Activated naive CD8-positive, alpha-beta T cell treated with anti-CD3 and anti-CD28 coated beads, Interleukin-2, amount 50 U/mL, for 24 hours (primary cell): Measurements from ENCODE around the gene NUP153.
A peak's percentile ranks its signal among the peaks of the same experiment; 100 is the strongest.

Source experiments
- ATAC-seq: fragments of 150-1000 bp; cut with Tn5 transposase; one replicate; pipeline ENCODE4 v1.10.0; 2021
- DNase-seq: peaks from one replicate; pipeline ENCODE4 v3.0.0; 2021
- H3K27ac Mint-ChIP-seq: one replicate; pipeline ENCODE4 v1.8.0; 2021; ENCODE audit warnings: mild to moderate bottlenecking, mixed read lengths
- H3K27me3 Mint-ChIP-seq: one replicate; pipeline ENCODE4 v1.8.0; 2021; ENCODE audit warnings: mixed read lengths
- H3K36me3 Mint-ChIP-seq: one replicate; pipeline ENCODE4 v1.8.0; 2021; ENCODE audit warnings: low read depth, mixed read lengths
- H3K4me1 Mint-ChIP-seq: one replicate; pipeline ENCODE4 v1.8.0; 2021; ENCODE audit warnings: mixed read lengths
- H3K4me3 Mint-ChIP-seq: one replicate; pipeline ENCODE4 v1.8.0; 2021; ENCODE audit warnings: mild to moderate bottlenecking, moderate library complexity, mixed read lengths
- H3K9me3 Mint-ChIP-seq: one replicate; pipeline ENCODE4 v1.8.0; 2021; ENCODE audit warnings: mixed read lengths

NUP153 gene

DNA sequence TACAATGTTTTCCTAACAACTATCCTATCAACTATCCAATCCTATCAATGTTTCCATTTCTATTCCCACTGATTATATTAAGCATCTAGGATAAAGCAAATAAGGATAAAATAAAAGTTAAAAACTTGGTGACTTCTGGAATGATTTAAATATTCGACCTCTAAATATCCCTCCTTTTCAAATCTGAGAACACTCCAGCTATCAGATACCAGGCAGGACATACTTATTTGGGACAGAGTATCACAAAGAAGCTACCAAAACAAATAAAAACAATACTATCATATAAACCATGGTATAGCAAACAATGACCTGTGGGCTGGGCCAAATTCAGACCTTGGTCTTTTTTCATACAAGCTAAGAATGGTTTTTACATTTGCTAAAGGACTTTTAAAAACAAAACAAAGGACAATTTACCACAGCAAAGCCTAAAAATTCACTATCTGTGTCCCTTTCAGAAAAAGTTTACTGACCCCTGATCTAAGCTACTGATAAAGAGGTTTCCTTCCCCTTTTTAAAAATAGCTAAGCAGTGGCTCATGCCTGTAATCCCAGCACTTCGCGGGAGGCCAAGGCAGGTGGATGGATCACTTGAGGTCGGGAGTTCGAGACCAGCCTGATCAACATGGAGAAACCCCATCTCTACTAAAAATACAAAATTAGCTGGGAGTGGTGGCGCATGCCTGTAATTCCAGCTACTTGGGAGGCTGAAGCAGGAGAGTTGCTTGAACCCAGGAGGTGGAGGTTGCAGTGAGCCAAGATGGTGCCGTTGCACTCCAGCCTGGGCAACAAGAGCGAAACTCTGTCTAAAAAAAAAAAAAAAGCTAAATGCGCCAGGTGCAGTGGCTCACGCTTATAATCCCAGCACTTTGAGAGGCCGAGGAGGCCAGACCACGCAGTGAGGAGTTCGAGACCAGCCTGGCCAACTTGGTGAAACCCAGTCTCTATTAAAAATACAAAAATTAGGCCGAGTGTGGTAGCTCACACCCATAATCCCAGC, 6.0 kb downstream of the NUP153 start:
- Mint-ChIP-seq H3K4me3 (peak overlapping the region; percentile 21), H3K9me3 (no peaks in the 10 kb centered on the region), H3K27ac (peak overlapping the region; percentile 67), H3K36me3 (peaks cover 46% of the 10 kb centered on the region), H3K4me1 (peaks cover 72% of the 10 kb centered on the region), H3K27me3 (no peaks in the 10 kb centered on the region)
- ATAC-seq (no peak), DNase-seq (no peak)

DNA sequence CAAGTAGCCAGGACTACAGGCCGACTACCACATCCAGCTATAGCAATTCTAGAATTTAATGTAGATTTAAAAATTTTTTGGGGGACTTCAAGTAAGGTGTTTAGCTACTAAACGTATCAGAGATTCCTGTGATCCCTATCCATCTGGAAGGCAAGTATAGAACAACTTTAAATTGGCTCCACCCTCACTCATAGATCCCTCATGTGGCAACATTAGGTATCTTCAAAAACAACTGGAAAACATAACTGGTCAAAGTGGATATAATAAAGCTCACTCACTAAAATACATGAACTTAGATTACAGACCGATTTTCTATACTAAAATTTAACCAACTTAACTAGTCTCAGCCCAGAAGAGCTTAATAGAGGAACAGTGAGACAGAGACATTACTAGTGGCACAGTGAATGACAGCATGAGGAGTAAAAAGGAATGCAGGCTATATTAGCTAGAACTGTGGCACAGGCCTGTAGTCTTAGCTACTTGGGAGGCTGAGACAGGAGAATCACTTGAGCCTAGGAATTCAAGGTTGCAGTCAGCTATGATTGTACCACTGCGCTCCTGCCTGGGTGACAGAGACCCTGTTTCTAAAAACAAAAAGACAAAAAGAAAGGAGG, 14.7 kb downstream of the NUP153 start:
- peak overlapping the region; percentile 57 for H3K27ac Mint-ChIP-seq

DNA sequence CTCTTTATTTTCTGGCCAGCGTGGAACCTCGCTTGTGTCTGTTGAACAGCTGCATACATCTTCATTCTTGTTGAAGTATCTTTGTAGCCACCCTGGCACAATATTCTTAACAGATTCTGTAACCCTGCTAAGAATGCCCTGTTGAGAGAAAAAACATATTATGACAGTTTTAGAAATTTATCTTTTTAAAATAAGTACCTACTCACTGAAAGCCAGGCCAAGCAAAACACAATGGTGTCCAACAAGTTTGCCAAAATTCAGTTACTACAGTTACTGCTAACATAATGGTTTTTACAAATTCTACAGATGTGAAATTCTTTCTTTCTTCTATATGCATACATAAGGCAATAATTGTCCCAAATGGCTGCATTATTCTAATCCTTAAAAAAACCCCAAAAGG, 18.2 kb downstream of the NUP153 start:
- ATAC-seq (no peak), DNase-seq (no peak)
- Mint-ChIP-seq H3K4me3 (no peak overlapping the region), H3K9me3 (no peaks in the 10 kb centered on the region), H3K27me3 (no peaks in the 10 kb centered on the region), H3K4me1 (peaks cover 43% of the 10 kb centered on the region), H3K27ac (no peak overlapping the region), H3K36me3 (peaks cover 45% of the 10 kb centered on the region)

More for the DNA sequence above, 14.7 kb downstream of the NUP153 start:
- H3K36me3 Mint-ChIP-seq, result peaks cover 30% of the 10 kb centered on the region
- no peak for DNase-seq
- H3K27me3 Mint-ChIP-seq, result no peaks in the 10 kb centered on the region
- H3K4me1 Mint-ChIP-seq, result peaks cover 56% of the 10 kb centered on the region
- no peak for ATAC-seq
- no peaks in the 10 kb centered on the region for H3K9me3 Mint-ChIP-seq
- no peak overlapping the region for H3K4me3 Mint-ChIP-seq

DNA sequence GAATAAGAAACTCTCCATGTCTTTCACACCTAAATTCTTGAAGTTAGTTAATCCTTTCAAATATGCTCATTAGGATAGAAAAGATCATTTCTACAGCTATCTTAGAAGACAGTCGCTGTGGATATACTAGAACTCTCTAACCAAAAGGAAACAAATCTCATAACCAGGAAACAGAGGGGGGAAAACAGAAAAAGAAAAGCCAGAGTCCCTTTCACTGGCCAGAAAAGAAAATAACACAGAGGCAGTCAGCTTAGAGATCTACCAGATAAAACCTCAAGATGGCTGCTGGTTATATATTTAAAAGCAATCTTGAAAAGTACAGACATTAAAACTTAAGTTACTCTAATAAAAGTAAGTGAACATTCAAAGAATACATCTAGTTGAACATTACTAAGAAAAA, 19.6 kb downstream of the NUP153 start:
- H3K4me1 Mint-ChIP-seq, result peaks cover 45% of the 10 kb centered on the region
- peaks cover 54% of the 10 kb centered on the region for H3K36me3 Mint-ChIP-seq
- peak overlapping the region; percentile 43 for H3K27ac Mint-ChIP-seq
- no peak for ATAC-seq
- no peaks in the 10 kb centered on the region for H3K9me3 Mint-ChIP-seq
- no peak for DNase-seq
- no peaks in the 10 kb centered on the region for H3K27me3 Mint-ChIP-seq
- H3K4me3 Mint-ChIP-seq, result no peak overlapping the region

- H3K4me3 Mint-ChIP-seq, result no peak overlapping the region
- ATAC-seq (no peak), DNase-seq (no peak)
- no peaks in the 10 kb centered on the region for H3K27me3 Mint-ChIP-seq
- H3K4me1 Mint-ChIP-seq, result peaks cover 50% of the 10 kb centered on the region
- H3K27ac Mint-ChIP-seq, result no peak overlapping the region
- peaks cover 77% of the 10 kb centered on the region for H3K36me3 Mint-ChIP-seq
- H3K9me3 Mint-ChIP-seq, result no peaks in the 10 kb centered on the region
These were observed 22.6 kb downstream of the NUP153 start for GRCh38 chr6:17684134-17684533.

DNA sequence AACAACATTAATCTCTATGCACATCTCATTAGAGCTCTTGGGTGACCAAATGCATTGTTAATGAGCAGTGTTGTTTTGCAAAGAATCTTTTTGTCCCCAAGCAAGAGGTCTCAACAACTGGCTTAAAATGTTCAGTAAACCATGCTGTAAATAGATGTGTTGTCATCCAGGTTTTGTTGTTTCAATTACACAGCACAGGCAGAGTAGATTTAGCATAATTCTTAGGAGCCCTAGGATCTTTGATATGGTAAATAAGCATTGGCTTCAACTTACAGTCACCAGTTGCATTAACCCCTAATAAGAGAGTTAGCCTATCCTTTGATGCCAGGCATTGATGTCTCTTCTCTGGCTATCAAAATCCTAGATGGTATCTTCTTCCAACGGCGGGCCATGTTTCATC, 23.3 kb downstream of the NUP153 start:
- ATAC-seq (no peak), DNase-seq (no peak)
- H3K27me3 Mint-ChIP-seq, result no peaks in the 10 kb centered on the region
- H3K36me3 Mint-ChIP-seq, result peaks cover 81% of the 10 kb centered on the region
- H3K4me3 Mint-ChIP-seq, result no peak overlapping the region
- H3K4me1 Mint-ChIP-seq, result peaks cover 53% of the 10 kb centered on the region
- no peak overlapping the region for H3K27ac Mint-ChIP-seq
- no peaks in the 10 kb centered on the region for H3K9me3 Mint-ChIP-seq

- peaks cover 65% of the 10 kb centered on the region for H3K4me1 Mint-ChIP-seq
These were observed 27.0 kb downstream of the NUP153 start for GRCh38 chr6:17679726-17680125.

DNA sequence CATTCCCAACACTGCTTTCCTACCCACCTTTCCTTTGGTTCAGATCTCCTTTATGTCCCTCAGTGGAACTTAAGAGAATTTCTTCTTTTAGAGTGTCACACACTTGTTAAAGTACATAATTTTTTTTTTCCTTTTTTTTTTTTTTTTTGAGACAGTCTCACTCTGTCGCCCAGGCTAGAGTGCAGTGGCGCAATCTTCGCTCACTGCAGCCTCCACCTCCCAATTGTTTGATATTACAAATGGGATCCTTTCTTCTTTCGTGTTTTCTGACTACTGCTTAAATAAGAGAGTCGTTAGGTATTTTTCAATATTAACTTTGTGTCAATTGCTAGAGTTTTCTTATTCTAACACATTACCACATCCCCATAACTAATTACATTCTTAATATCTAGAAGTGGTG, 29.1 kb downstream of the NUP153 start:
- Mint-ChIP-seq H3K4me1 (peaks cover 70% of the 10 kb centered on the region), H3K36me3 (peaks cover 70% of the 10 kb centered on the region), H3K27ac (no peak overlapping the region), H3K9me3 (no peaks in the 10 kb centered on the region), H3K4me3 (no peak overlapping the region), H3K27me3 (no peaks in the 10 kb centered on the region)
- ATAC-seq (no peak), DNase-seq (no peak)

More at GRCh38 chr6:17679726-17680125, 27.0 kb downstream of the NUP153 start:
- H3K4me3 Mint-ChIP-seq, result no peak overlapping the region
- no peaks in the 10 kb centered on the region for H3K27me3 Mint-ChIP-seq
- no peak overlapping the region for H3K27ac Mint-ChIP-seq
- no peaks in the 10 kb centered on the region for H3K9me3 Mint-ChIP-seq
- no peak for DNase-seq
- ATAC-seq, result no peak
- H3K36me3 Mint-ChIP-seq, result peaks cover 71% of the 10 kb centered on the region

- DNase-seq (no peak), ATAC-seq (peak; percentile 82)
- H3K4me3 Mint-ChIP-seq, result no peak overlapping the region
- H3K27me3 Mint-ChIP-seq, result no peaks in the 10 kb centered on the region
- peaks cover 66% of the 10 kb centered on the region for H3K36me3 Mint-ChIP-seq
- peak overlapping the region; percentile 55 for H3K27ac Mint-ChIP-seq
- peaks cover 39% of the 10 kb centered on the region for H3K4me1 Mint-ChIP-seq
- H3K9me3 Mint-ChIP-seq, result no peaks in the 10 kb centered on the region
These were observed 33.0 kb downstream of the NUP153 start for GRCh38 chr6:17673543-17674254.

GRCh38 chr6:17672064-17672718, 34.5 kb downstream of the NUP153 start:
- ATAC-seq (no peak), DNase-seq (no peak)
- Mint-ChIP-seq H3K9me3 (no peaks in the 10 kb centered on the region), H3K27ac (no peak overlapping the region), H3K4me1 (peaks cover 25% of the 10 kb centered on the region), H3K27me3 (no peaks in the 10 kb centered on the region), H3K4me3 (no peak overlapping the region), H3K36me3 (peaks cover 69% of the 10 kb centered on the region)

DNA sequence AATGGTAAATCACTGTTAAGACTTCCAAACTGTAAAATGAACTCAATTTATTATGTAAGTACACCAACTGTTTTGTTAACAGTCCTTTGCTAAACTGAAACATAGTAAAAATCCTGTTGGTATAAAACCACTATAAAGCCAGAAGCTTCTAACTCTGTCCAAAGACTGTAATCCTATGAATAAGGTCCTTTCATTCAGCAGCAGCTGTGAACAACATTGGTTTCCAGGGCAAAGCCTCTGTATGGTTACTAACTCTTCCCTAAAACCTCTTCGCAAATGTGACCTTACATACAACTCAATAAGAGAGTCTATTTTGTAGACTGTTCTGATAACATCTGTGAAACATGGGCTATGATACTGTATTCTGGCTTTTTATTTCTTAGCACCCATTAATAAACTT, 40.1 kb downstream of the NUP153 start:
- Mint-ChIP-seq H3K4me3 (no peak overlapping the region), H3K27ac (peak overlapping the region; percentile 29), H3K9me3 (no peaks in the 10 kb centered on the region), H3K27me3 (no peaks in the 10 kb centered on the region), H3K4me1 (peaks cover 34% of the 10 kb centered on the region), H3K36me3 (peaks cover 76% of the 10 kb centered on the region)
- no peak for ATAC-seq
- no peak for DNase-seq

DNA sequence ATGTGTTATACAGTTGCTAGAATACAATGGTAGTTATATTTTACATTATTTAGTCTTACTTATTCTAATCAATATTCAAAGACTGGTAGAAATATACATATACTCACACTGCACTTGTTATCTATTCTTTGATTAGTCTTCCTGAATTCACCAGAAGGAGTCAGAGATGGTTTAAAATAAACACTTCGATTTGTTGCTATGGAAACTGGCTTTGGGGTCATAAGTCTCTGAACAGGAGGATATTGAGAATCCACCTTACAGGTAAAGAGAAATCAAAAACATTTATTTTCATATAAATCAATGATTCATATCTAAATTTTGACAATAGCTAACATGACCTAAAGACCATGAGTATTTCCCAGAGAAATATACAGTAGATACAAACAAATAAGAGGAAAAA, 41.6 kb downstream of the NUP153 start:
- Mint-ChIP-seq H3K4me1 (peaks cover 34% of the 10 kb centered on the region), H3K27ac (no peak overlapping the region)
- no peak for ATAC-seq

GRCh38 chr6:17663226-17663625, 43.5 kb downstream of the NUP153 start:
- ATAC-seq (no peak), DNase-seq (no peak)
- Mint-ChIP-seq H3K4me3 (no peak overlapping the region), H3K27ac (no peak overlapping the region), H3K36me3 (peaks cover 75% of the 10 kb centered on the region), H3K9me3 (no peaks in the 10 kb centered on the region), H3K4me1 (peaks cover 34% of the 10 kb centered on the region), H3K27me3 (no peaks in the 10 kb centered on the region)

More for the DNA sequence above, 41.6 kb downstream of the NUP153 start:
- Mint-ChIP-seq H3K27me3 (no peaks in the 10 kb centered on the region), H3K36me3 (peaks cover 75% of the 10 kb centered on the region), H3K4me3 (no peak overlapping the region), H3K9me3 (no peaks in the 10 kb centered on the region)
- no peak for DNase-seq

DNA sequence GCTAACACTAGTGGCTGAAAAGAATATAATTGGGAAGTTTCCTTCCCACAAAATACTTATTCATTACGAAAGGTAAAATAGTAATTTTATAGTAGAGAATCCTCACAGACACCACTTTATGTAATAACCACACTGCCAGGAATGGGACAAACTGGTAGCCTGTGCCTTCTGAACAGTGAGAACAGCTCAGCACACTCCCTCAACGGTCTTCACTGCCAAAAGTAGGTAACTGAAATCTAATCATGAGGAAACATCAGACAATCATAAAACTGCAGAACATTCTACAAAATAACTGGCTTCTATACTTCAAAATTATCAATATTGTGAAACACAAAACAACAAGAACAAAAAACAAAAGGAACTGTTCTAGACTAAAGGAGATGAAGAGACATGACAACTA, 44.1 kb downstream of the NUP153 start:
- Mint-ChIP-seq H3K4me1 (peaks cover 34% of the 10 kb centered on the region), H3K36me3 (peaks cover 74% of the 10 kb centered on the region), H3K27me3 (no peaks in the 10 kb centered on the region), H3K4me3 (no peak overlapping the region), H3K27ac (no peak overlapping the region), H3K9me3 (no peaks in the 10 kb centered on the region)
- DNase-seq, result no peak
- no peak for ATAC-seq
